Psoas muscle (tissue), 8 donors: ENCODE measurements around the gene EPS8L1. TPM values are rescaled to one million over a fixed set of nuclear protein-coding genes. Genes with fewer than 3 reads are reported as not detected.
"Not testable (repeated sequence)": the region's sequence is repeated elsewhere in the genome, so short reads cannot be mapped to it uniquely, and the experiment has no call there.

Experiments
- ATAC-seq, 4 donors: fragments of 200-7000 bp; cut with Tn5 transposase; one replicate each; pipeline ENCODE4 v1.9.1; 2020; ENCODE audit warnings: moderate library complexity in 3 of 4, mild to moderate bottlenecking in 2 of 4
- DNase-seq, 2 donors: peaks; one replicate each; pipeline ENCODE4 v3.0.0-alpha.2; 2020
- H3K27ac ChIP-seq: fragments of 200-600 bp; one replicate; pipeline ENCODE4 v1.8.0; 2022
- H3K27me3 ChIP-seq, 3 donors: fragments of 200-600 bp in 1 of 3; one replicate each; pipeline versions ENCODE4 v1.6.1 to v1.8.0; 2013 to 2022; ENCODE audit warnings: low read length in 2 of 3, mild to moderate bottlenecking in 2 of 3, moderate library complexity in 1 of 3; ENCODE audit not compliant: insufficient read depth in 3 of 3
- H3K36me3 ChIP-seq, 2 donors: fragments of 200-600 bp in 1 of 2; one replicate each; pipeline versions ENCODE4 v1.6.1 to v1.8.0; 2013 to 2022; ENCODE audit warnings: low read depth in 1 of 2, mild to moderate bottlenecking in 1 of 2, moderate library complexity in 1 of 2; ENCODE audit not compliant: insufficient read depth in 1 of 2
- H3K4me1 ChIP-seq: fragments of 200-600 bp; one replicate; pipeline ENCODE4 v1.8.0; 2022
- H3K4me3 ChIP-seq: fragments of 200-600 bp; one replicate; pipeline ENCODE4 v1.8.0; 2022; ENCODE audit warnings: mild to moderate bottlenecking
- H3K9me3 ChIP-seq: fragments of 200-600 bp; one replicate; pipeline ENCODE4 v1.8.0; 2022
- WGBS, 3 donors: extraction: QIAGEN DNeasy Blood & Tissue Kit; methylation state at CpG; one replicate each; pipeline versions ENCODE4 v1.1.6 to v1.1.7; 2013; 5-methylcytosine and 5-hydroxymethylcytosine counted together
- intact Hi-C, 2 donors: fragments of 100-400 bp; cut with DNase I; formaldehyde crosslinking; loops; one replicate each; pipeline versions ENCODE4 v1.11.0 to v1.14.2; 2022
- long read RNA-seq, 2 donors: library from polyadenylated mRNA; unstranded; transcript quantifications; one replicate each; pipeline ENCODE4 v2.0.0, GENCODE V29; 2021
- polyA plus RNA-seq, 3 donors: library from polyadenylated mRNA; stranded (reverse); fragments of 200-250 nt; gene quantifications; one replicate each; pipeline ENCODE4 v1.2.3, GENCODE V29; 2013
- total RNA-seq, 4 donors: library from RNA; stranded (reverse); fragmentation: NEBNext Ultra II Directional in 2 of 4; extraction: Animal tissue kit (Norgen Biotek cat#: 25700) in 2 of 4; gene quantifications; one replicate each; pipeline versions ENCODE4 v1.2.1 to v1.2.4, GENCODE V29; 2021 to 2023
- TF ChIP-seq, protein P1 (sequence below): fragments of 200-600 bp; IDR thresholded peaks from one replicate; pipeline ENCODE4 v1.8.0; 2022; ENCODE audit warnings: antibody characterized with exemption
- donor health status: healthy with polysubstance abuse.
- donor health status: DM: no; HTN: no; CAD: no; lungs with moderate emphysema.
- donor health status: Bipolar disorder and iron deficiency.
- donor health status: healthy.
- donor health status: DM: yes; HTN: yes; CAD: no.
- donor health status: DM: no; HTN: no; CAD: no.
- donor health status: DM: no; HTN: no; CAD: no.
- donor health status: DM: yes; HTN: yes; CAD: no.

The EPS8L1 gene
- total RNA-seq (1 to 10 TPM in 2 of 4 donors, under 1 TPM in 2; 0.53 to 2.5 (median 0.93) TPM), polyA plus RNA-seq (1 to 10 TPM in 2 of 3 donors, under 1 TPM in 1; 0.97 to 1.9 (median 1.4) TPM)
- long read RNA-seq, donor 1 = 0 reads
- long read RNA-seq, donor 2, partial matches to known transcripts = 0 of 1 reads
- long read RNA-seq, donor 2, other reads (novel, unspliced or antisense) = 0 of 1 reads

DNA sequence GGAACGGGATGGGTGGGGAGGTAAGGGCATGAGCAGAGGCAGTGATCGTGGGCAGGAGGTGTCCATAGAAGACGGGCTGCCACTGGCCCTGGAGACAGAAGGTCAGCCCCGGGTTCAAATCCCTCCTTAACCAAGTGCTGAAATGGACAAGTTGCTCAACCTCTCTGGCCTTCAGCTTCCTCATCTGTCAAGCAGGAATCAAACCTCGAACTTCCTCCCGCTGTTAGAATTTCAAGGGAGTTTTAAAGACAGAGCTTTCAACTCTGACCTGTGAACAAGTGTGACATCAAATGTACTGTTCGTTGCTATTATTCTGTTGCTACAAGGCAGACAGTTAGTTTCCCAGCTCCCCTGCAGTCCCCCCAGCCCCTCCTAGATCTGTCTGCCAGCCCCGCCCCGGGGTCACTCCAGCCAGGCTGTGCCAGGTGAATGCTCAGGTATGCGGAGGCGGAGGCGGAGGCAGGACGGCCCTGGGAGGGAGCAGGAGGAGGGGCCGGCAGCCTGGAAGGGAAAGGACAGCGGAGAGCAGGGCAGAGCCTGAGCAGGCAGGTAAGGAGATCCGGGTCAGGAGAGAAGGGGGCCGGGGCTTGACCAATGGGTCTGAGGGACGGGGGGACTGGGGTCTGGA lies at the start of gene EPS8L1:
EPS8L1 (plus strand) TSS at position 499 of the 628 bp plus-strand sequence. CDS start 576 bp downstream, outside the sequence.
- H3K9me3 ChIP-seq = no peaks in the 10 kb centered on the region
- H3K27me3 ChIP-seq = peaks cover 0 to 70% (median 23%) of the 10 kb centered on the region in 3 donors
- H3K4me1 ChIP-seq = peaks cover 2% of the 10 kb centered on the region
- WGBS, 3 donors = 29 to 36% (median 31%) methylated on average over 18 of the region's 18 CpGs
- TF ChIP-seq, protein P1, sequence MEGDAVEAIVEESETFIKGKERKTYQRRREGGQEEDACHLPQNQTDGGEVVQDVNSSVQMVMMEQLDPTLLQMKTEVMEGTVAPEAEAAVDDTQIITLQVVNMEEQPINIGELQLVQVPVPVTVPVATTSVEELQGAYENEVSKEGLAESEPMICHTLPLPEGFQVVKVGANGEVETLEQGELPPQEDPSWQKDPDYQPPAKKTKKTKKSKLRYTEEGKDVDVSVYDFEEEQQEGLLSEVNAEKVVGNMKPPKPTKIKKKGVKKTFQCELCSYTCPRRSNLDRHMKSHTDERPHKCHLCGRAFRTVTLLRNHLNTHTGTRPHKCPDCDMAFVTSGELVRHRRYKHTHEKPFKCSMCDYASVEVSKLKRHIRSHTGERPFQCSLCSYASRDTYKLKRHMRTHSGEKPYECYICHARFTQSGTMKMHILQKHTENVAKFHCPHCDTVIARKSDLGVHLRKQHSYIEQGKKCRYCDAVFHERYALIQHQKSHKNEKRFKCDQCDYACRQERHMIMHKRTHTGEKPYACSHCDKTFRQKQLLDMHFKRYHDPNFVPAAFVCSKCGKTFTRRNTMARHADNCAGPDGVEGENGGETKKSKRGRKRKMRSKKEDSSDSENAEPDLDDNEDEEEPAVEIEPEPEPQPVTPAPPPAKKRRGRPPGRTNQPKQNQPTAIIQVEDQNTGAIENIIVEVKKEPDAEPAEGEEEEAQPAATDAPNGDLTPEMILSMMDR = no peak
- DNase-seq = no peak
- no peaks in the 10 kb centered on the region for H3K36me3 ChIP-seq
- H3K4me3 ChIP-seq = no peak within 1 kb of the TSS
- intact Hi-C loops = no loop called here
- ATAC-seq = no peak
- H3K27ac ChIP-seq = no peak within 1 kb of the TSS

DNA sequence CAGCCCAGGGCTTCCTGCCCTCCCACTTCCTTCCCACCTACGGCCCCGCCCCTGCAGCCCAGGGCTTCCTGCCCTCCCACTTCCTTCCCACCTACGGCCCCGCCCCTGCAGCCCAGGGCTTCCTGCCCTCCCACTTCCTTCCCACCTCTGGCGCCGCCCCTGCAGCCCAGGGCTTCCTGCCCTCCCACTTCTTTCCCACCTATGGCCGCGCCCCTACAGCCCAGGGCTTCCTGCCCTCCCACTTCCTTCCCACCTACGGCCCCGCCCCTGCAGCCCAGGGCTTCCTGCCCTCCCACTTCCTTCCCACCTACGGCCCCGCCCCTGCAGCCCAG lies 48.6 kb upstream of the EPS8L1 start:
- H3K27me3 ChIP-seq, H3K9me3 ChIP-seq, ATAC-seq, H3K36me3 ChIP-seq, H3K4me3 ChIP-seq, H3K4me1 ChIP-seq, H3K27ac ChIP-seq, DNase-seq, intact Hi-C loops: not testable (repeated sequence)
- 72 to 88% (median 87%) methylated on average over 3 to 8 of the region's 12 CpGs for WGBS, 3 donors

DNA sequence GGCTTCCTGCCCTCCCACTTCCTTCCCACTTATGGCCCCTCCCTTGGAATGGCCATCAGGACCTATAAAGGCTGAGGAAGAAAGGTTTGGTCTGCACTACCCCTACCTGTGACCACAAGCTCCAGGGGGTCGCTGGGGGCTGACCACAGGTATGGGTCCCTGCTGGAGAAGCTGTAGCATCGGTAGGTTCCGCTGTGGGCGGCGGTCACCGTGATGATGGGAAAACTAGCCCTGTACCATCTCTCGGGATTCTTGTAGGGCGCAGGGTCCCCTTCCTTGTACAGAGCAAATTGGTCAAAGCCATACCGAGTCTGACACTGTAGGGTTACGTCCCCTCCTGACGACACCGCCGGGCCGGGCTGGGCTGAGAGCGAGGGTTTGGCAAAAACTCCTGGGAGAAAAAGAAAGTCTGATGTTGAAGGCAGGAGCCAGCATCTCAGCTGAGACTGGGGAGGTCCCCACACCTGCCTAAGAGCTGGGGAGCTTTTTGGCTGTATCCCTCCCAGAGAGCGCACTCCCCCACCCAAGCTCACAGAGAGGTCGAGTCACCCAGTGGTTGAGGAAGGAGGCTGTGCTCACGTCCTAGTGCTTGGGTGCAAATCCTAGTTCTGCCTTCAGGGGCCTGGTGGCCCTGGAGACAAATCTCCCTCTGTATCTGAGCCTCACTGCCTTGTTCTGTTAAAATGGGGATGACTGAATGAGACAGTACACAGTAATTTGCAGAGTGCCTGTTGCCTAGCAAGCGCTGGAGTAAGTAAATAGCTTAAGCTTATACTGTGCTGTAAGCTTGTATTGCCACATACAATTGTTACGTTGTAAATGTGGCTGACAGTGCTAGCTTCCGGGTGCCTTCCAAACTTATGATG lies 48.0 kb upstream of the EPS8L1 start:
- ATAC-seq (no peak), DNase-seq (no peak)
- Histone ChIP-seq H3K36me3 (no peaks in the 10 kb centered on the region), H3K4me3 (no peak overlapping the region), H3K4me1 (no peaks in the 10 kb centered on the region), H3K27ac (no peak overlapping the region), H3K27me3 (peaks cover 0 to 2% (median 0%) of the 10 kb centered on the region in 3 donors), H3K9me3 (no peaks in the 10 kb centered on the region)
- WGBS, 3 donors = 76 to 77% (median 76%) methylated on average over 21 of the region's 21 CpGs
- intact Hi-C loops = no loop called here
- TF ChIP-seq, protein P1 = no peak

DNA sequence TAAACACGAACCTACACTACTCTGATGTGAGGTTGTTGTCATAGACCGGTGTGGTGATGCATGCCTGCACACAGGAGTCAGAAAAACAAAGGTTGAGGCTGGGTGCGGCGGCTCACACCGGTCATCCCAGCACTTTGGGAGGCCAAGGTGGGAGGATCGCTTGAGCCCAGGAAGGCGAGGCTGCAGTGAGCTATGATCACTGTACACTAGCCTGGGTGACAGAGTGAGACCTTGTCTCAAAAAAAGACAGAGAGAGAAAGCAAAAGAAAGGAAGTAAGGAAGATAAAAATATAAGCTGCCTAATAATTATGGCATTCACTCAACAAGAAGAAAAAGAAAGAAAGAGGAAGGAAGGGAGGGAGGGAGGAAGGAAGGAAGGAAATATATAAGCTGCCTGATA lies 46.9 kb upstream of the EPS8L1 start:
- no peak overlapping the region for H3K27ac ChIP-seq
- no peaks in the 10 kb centered on the region for H3K4me1 ChIP-seq
- TF ChIP-seq, protein P1 = no peak
- no peaks in the 10 kb centered on the region for H3K27me3 ChIP-seq
- no peak for DNase-seq
- intact Hi-C loops = no loop called here
- no peaks in the 10 kb centered on the region for H3K9me3 ChIP-seq
- no peaks in the 10 kb centered on the region for H3K36me3 ChIP-seq
- ATAC-seq = no peak
- 85 to 92% (median 89%) methylated on average over 7 of the region's 7 CpGs for WGBS, 3 donors
- no peak overlapping the region for H3K4me3 ChIP-seq

DNA sequence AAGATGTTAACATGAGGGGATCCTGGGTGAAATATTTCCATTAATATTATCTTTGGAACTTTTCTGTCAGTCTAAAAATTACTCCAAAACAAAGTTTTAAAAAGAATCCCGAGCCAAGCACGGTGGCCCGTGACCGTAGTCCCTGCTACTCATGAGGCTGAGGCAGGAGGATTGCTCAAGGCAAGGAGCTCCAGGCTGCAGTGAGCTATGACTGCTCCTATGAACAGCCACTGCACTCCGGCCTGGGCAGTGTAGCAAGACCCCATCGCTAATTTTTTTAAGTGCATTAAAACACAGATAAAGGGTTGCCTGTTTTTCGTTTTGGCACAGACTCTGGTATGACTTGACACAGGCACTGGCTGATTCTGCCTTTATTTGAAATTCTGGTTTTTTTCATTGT lies 44.5 kb upstream of the EPS8L1 start:
- H3K27me3 ChIP-seq = no peaks in the 10 kb centered on the region

More for the DNA sequence above, 44.5 kb upstream of the EPS8L1 start:
- TF ChIP-seq, protein P1 = no peak
- intact Hi-C loops = no loop called here
- 80 to 92% (median 87%) methylated on average over 7 of the region's 7 CpGs for WGBS, 3 donors
- H3K36me3 ChIP-seq = no peaks in the 10 kb centered on the region
- H3K9me3 ChIP-seq = no peaks in the 10 kb centered on the region
- H3K27ac ChIP-seq = no peak overlapping the region
- no peak for ATAC-seq
- no peak overlapping the region for H3K4me3 ChIP-seq
- no peaks in the 10 kb centered on the region for H3K4me1 ChIP-seq
- no peak for DNase-seq
